Measurements from ENCODE around the gene LCE3B.

Gene LCE3B

GRCh38 chr1:152580433-152580832 lies 33.2 kb upstream of the LCE3B start, which contains the start of gene LCE3D:
LCE3D (minus strand) TSS chr1:152580516; CDS start chr1:152579936, 580 bp downstream.
- no peak for TF ChIP-seq POLR2A (IDR thresholded peaks at IDR 0.05; ENCODE audit: extremely low read depth, insufficient read length)
- TF ChIP-seq MYC (IDR thresholded peaks at IDR 0.05; ENCODE audit: low read depth, low read length), result no peak
- TF ChIP-seq CTCF (IDR thresholded peaks at IDR 0.05; ENCODE audit: low read depth, low read length), result no peak
- no peak for TF ChIP-seq MAX (IDR thresholded peaks at IDR 0.05; ENCODE audit: low read depth, low read length)
- no peak for DNase-seq (ENCODE audit: low read depth)
- no peak within 1 kb of the TSS for H3K4me3 ChIP-seq (ENCODE audit: low read depth, low read length)

GRCh38 chr1:152582647-152583046 lies 31.0 kb upstream of the LCE3B start:
- DNase-seq (ENCODE audit: low read depth), result no peak
- H3K4me3 ChIP-seq (ENCODE audit: low read depth, low read length), result no peak overlapping the region
- TF ChIP-seq CTCF (IDR thresholded peaks at IDR 0.05; ENCODE audit: low read depth, low read length), result no peak
- TF ChIP-seq POLR2A (IDR thresholded peaks at IDR 0.05; ENCODE audit: extremely low read depth, insufficient read length), result no peak
- TF ChIP-seq MAX (IDR thresholded peaks at IDR 0.05; ENCODE audit: low read depth, low read length), result no peak
- TF ChIP-seq MYC (IDR thresholded peaks at IDR 0.05; ENCODE audit: low read depth, low read length), result no peak

GRCh38 chr1:152585586-152585985 lies 28.0 kb upstream of the LCE3B start:
- TF ChIP-seq MYC (IDR thresholded peaks at IDR 0.05; ENCODE audit: low read depth, low read length) (no peak), CTCF (IDR thresholded peaks at IDR 0.05; ENCODE audit: low read depth, low read length) (peak; percentile 11)
- no peak overlapping the region for H3K4me3 ChIP-seq (ENCODE audit: low read depth, low read length)
- DNase-seq (ENCODE audit: low read depth), result peak; percentile 3

GRCh38 chr1:152596986-152597385 lies 16.6 kb upstream of the LCE3B start:
- H3K4me3 ChIP-seq (ENCODE audit: low read depth, low read length), result no peak overlapping the region
- TF ChIP-seq POLR2A (IDR thresholded peaks at IDR 0.05; ENCODE audit: extremely low read depth, insufficient read length), result no peak
- no peak for TF ChIP-seq MAX (IDR thresholded peaks at IDR 0.05; ENCODE audit: low read depth, low read length)
- TF ChIP-seq MYC (IDR thresholded peaks at IDR 0.05; ENCODE audit: low read depth, low read length), result no peak
- no peak for TF ChIP-seq CTCF (IDR thresholded peaks at IDR 0.05; ENCODE audit: low read depth, low read length)
- no peak for DNase-seq (ENCODE audit: low read depth)

GRCh38 chr1:152599934-152600333 lies 13.7 kb upstream of the LCE3B start, which contains the start of gene LCE3C:
LCE3C (plus strand) TSS chr1:152600234; CDS start chr1:152600732, 498 bp downstream.
- DNase-seq (ENCODE audit: low read depth), result no peak
- TF ChIP-seq POLR2A (IDR thresholded peaks at IDR 0.05; ENCODE audit: extremely low read depth, insufficient read length), result no peak
- no peak for TF ChIP-seq MAX (IDR thresholded peaks at IDR 0.05; ENCODE audit: low read depth, low read length)
- TF ChIP-seq CTCF (IDR thresholded peaks at IDR 0.05; ENCODE audit: low read depth, low read length), result no peak
- no peak for TF ChIP-seq MYC (IDR thresholded peaks at IDR 0.05; ENCODE audit: low read depth, low read length)
- H3K4me3 ChIP-seq (ENCODE audit: low read depth, low read length), result no peak within 1 kb of the TSS

- no peak overlapping the region for H3K4me3 ChIP-seq (ENCODE audit: low read depth, low read length)
- DNase-seq (ENCODE audit: low read depth), result peak; percentile 55
- TF ChIP-seq MAX (IDR thresholded peaks at IDR 0.05; ENCODE audit: low read depth, low read length), result no peak
- no peak for TF ChIP-seq POLR2A (IDR thresholded peaks at IDR 0.05; ENCODE audit: extremely low read depth, insufficient read length)
- TF ChIP-seq MYC (IDR thresholded peaks at IDR 0.05; ENCODE audit: low read depth, low read length), result no peak
- TF ChIP-seq CTCF (IDR thresholded peaks at IDR 0.05; ENCODE audit: low read depth, low read length), result no peak
These were observed 8.4 kb downstream of the LCE3B start for GRCh38 chr1:152621993-152622392.
